ENCODE measurements around the gene MYO5B. TPM values are rescaled to one million over a fixed set of nuclear protein-coding genes. Genes with fewer than 3 reads are reported as not detected.

MYO5B gene
- polyA plus RNA-seq, 3 donors = 1.4 to 8.2 (median 3.3) TPM

- 79 to 85% (median 84%) methylated on average over 3 of the region's 3 CpGs for WGBS, 3 donors
- no peak overlapping the region for H3K27ac ChIP-seq (ENCODE audit: low read depth, low read length)
These were observed 221.4 kb downstream of the MYO5B start for GRCh38 chr18:49973592-49973991.

DNA sequence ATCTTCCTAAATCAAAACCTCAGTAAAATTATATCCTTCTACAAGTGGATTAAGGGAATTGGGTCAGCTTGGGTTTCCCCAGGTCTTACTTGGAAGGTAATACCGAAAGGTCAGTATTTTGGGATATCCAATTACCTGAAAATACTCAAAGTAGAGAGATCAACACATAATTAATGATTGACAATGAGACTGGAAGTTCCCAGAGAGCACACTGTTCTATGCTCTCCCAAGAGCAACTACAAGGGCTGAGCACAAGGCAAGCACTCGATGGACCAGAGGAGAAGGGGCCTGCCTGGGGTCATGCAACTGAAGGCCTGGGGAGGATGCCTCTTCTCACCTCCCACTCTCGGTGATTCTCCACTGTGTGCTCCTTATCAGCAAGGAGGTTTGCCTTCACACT, 222.4 kb downstream of the MYO5B start:
- 79 to 92% (median 90%) methylated on average over 3 of the region's 3 CpGs for WGBS, 3 donors
- no peak overlapping the region for H3K27ac ChIP-seq (ENCODE audit: low read depth, low read length)

GRCh38 chr18:49971462-49971861, 223.5 kb downstream of the MYO5B start:
- WGBS, 3 donors = 58 to 83% (median 64%) methylated on average over 1 of the region's 1 CpG
- no peak overlapping the region for H3K27ac ChIP-seq (ENCODE audit: low read depth, low read length)

DNA sequence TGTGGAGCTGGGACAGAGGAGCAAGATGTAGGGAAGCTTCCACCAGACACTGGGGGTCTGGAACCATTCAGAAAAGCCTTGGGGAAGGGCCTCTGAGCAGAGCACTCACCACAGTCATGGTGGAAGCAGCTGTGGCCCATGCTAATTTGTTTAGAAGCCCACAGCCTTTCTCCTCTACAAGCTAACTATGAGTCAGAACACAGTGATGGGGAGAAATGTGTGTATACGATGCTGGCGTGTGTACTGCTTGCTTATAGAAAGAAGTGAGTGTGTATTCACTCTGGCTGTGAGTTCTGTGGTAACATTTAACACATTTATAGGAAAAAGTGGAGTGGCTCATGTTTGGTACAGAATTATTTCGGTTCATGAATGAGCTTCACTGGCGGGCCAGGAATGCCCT, 224.6 kb downstream of the MYO5B start:
- H3K27ac ChIP-seq (ENCODE audit: low read depth, low read length) = no peak overlapping the region
- 92 to 94% (median 93%) methylated on average over 4 of the region's 4 CpGs for WGBS, 3 donors

GRCh38 chr18:49968644-49969309, 226.2 kb downstream of the MYO5B start:
- no peak overlapping the region for H3K27ac ChIP-seq (ENCODE audit: low read depth, low read length)
- 75 to 86% (median 82%) methylated on average over 5 of the region's 5 CpGs for WGBS, 3 donors

- H3K27ac ChIP-seq (ENCODE audit: low read depth, low read length) = no peak overlapping the region
- 82 to 88% (median 84%) methylated on average over 7 of the region's 7 CpGs for WGBS, 3 donors
These were observed 227.2 kb downstream of the MYO5B start for GRCh38 chr18:49967636-49968313.

DNA sequence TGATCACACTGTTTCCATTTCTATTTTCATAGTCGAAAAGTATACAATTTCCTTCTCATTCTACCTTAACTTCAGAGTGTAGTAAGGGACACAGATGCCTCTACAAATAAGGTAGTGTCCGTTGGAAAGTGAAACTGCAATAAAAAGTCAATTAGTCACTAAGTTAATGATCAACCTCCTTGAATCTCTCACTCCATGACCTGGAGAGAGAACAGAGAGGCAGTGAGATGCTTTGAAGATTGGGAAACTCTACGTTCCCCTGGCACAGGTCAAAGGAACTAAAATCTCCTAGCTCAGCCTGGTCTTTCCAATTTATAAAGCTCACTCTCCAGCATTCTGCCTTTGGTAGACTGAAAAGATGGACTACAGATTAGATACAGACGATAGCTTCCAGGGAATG, 227.8 kb downstream of the MYO5B start:
- WGBS, 3 donors = 31 to 69% (median 60%) methylated on average over 4 of the region's 4 CpGs
- H3K27ac ChIP-seq (ENCODE audit: low read depth, low read length) = no peak overlapping the region

DNA sequence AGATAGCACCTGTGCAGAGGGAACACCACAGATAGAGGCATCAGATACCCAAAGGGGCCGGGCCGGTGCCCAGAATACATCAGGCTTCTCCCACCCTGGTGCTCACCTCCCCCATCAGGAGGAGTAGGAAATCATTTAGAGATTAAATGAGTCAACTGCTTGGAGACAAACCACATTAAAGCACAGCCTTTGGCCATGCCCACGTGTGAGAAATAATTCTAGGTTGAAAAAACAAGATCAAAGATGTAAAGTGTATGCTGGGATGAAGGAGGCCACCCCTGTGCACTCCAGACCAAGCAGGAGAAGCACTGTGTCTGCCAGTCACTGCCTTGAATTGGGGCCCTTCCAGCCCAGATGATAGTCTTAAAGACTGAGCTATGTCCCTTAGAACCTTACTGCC, 228.9 kb downstream of the MYO5B start:
- WGBS, 3 donors = 69 to 81% (median 75%) methylated on average over 3 of the region's 3 CpGs
- no peak overlapping the region for H3K27ac ChIP-seq (ENCODE audit: low read depth, low read length)

DNA sequence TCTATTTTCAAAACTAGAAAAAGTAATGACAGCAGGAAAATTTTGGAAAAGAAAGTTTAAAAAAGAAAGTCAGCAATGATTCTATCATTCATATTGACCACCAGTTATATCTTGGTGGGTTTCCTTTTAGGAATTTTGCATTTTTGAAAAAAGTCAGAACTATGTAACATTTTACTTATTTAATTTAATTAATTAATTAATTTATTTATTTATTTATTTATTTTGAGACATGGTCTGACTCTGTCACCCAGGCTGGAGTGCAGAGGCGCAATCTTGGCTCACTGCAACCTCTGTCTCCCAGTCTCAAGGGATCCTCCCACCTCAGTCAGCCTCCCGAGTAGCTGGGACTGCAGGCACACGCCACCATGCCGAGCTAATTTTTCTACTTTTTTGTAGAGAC, 231.7 kb downstream of the MYO5B start:
- no peak overlapping the region for H3K27ac ChIP-seq (ENCODE audit: low read depth, low read length)
- WGBS, 3 donors = 93 to 95% (median 94%) methylated on average over 4 of the region's 4 CpGs

DNA sequence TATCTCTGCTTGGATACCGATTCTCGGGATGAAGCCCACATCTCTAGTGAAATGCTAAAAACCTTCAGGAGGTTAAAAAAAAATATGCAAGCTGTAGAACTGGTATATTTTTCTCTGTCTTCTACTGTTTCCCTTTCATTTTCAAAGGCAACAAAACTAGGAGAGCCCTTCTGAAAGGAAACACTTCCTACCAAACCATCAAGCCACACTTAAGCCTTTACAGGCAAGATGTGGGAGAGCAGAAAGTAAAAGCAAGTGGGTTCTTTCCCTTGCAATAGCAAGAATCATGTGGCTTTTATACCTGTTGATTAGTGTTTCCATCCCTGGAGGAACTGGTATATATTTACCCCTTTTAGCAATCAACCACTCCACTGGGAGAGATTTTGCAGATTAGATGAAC, 233.7 kb downstream of the MYO5B start:
- no peak overlapping the region for H3K27ac ChIP-seq (ENCODE audit: low read depth, low read length)
- WGBS, 3 donors = 46 to 72% (median 72%) methylated on average over 2 of the region's 2 CpGs

DNA sequence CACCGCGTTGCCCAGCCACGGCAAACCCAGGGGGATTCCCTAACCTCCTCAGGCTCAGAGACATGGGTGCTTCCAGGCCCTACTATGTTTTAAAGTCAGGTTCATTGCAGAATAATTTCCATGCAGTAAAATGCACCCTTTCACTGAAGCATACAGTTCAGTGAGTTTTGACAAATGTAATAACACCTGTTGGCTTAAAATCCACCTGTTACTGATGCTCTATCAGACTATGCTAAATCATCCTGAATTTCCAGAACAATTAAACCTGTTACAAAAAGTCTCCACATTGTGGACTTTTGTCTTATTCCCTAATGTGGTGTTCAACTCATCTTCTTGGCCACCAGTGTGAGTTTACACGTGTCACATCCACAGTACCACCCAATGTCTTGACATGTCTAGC, 234.6 kb downstream of the MYO5B start:
- 80 to 86% (median 85%) methylated on average over 4 of the region's 4 CpGs for WGBS, 3 donors
- H3K27ac ChIP-seq (ENCODE audit: low read depth, low read length) = no peak overlapping the region

DNA sequence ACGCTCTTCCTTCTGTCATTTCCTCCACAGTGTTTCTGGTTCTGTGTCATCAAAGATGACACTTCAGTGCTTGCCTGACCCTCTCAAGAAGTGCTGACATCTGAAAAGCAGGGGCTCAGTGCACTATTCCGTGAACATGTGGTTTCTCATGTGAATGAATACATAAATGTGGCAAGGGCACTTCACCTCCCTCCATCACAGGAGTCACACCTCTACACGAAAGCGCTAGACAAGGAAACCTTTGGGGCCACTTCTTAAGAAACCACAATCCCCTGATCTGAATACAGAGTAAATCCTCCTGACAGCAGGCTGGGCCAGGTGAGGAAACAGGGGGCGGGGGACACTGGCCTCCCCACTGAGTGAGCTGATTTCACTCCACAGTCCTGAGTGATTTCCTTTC, 235.8 kb downstream of the MYO5B start:
- 67 to 79% (median 70%) methylated on average over 5 of the region's 5 CpGs for WGBS, 3 donors
- no peak overlapping the region for H3K27ac ChIP-seq (ENCODE audit: low read depth, low read length)

DNA sequence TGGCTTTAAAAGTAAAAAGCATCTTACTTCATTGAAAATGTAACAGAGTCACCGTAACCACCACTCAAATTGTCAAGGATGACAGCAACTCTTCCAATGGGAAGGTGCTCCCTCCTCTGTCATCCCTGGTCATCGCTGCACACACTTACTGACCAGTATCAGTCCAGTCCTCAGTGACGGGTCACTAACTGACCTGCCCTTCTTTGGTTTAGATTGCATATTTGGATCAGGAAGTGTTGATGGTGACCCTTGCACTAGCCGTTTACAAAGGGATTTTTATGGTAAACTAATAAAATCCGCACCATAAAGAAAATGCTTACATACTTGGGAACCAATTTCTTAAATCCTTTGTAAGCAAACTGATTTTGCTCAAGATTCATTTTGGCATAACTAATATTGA, 239.7 kb downstream of the MYO5B start:
- no peak overlapping the region for H3K27ac ChIP-seq (ENCODE audit: low read depth, low read length)
- 74 to 89% (median 82%) methylated on average over 5 of the region's 5 CpGs for WGBS, 3 donors

GRCh38 chr18:49953391-49953790, 241.6 kb downstream of the MYO5B start:
- no peak overlapping the region for H3K27ac ChIP-seq (ENCODE audit: low read depth, low read length)
- WGBS, 3 donors = 83 to 89% (median 84%) methylated on average over 1 of the region's 1 CpG

DNA sequence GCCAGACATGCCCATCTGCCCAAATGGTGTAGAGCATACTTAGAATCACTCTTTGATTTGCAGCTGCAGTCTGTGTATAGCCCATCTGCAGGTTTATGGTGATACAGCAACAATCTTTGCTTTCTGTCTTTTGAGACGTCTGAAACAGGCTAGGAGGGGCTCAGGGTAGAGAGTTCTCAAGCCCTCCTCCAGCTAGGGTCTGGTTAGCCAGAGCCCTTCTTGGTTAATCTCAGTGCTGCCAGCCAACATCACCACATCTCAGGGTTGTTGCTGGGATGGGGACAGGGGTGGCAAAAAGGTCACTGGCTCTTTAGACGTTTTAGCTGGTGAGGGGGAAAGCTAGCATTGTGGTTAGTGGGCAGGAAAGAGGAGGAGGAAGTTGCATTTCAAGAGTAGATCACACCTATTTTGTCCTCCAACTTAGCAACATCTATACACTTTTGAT, 245.0 kb downstream of the MYO5B start:
- H3K27ac ChIP-seq (ENCODE audit: low read depth, low read length) = no peak overlapping the region
- WGBS, 3 donors = 14 to 34% (median 24%) methylated on average over 2 of the region's 2 CpGs

DNA sequence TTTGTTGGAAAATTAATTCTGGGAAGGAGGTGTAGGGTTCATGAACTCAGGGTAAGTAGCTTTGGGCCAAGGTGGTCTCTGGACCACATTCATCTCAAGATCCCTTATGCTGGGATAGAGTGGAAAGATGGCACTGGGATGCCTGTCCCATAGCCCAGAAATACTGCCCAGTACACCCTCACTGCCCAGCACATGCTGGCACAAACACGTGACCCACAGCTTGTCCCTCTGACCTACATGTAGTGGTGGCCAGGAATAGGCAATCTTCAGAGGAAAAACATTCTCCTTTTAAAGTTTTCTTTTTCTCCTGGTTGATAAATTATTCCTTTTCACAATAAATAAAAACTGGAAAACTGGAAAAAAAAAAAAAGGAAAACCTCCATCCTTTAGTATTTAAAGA, 246.0 kb downstream of the MYO5B start:
- H3K27ac ChIP-seq (ENCODE audit: low read depth, low read length) = no peak overlapping the region
- 61 to 86% (median 81%) methylated on average over 1 of the region's 1 CpG for WGBS, 3 donors

- H3K27ac ChIP-seq (ENCODE audit: low read depth, low read length) = no peak overlapping the region
- 55 to 67% (median 56%) methylated on average over 8 of the region's 8 CpGs for WGBS, 3 donors
These were observed 250.3 kb downstream of the MYO5B start for GRCh38 chr18:49944663-49945062.

- H3K27ac ChIP-seq (ENCODE audit: low read depth, low read length) = no peak overlapping the region
- WGBS, 3 donors = 83 to 92% (median 89%) methylated on average over 4 of the region's 4 CpGs
These were observed 258.1 kb downstream of the MYO5B start for GRCh38 chr18:49936821-49937220.

GRCh38 chr18:49935215-49935614, 259.7 kb downstream of the MYO5B start:
- WGBS, 3 donors = 64 to 88% (median 82%) methylated on average over 4 of the region's 4 CpGs

GRCh38 chr18:49934457-49934856, 260.5 kb downstream of the MYO5B start:
- WGBS, 3 donors = 50 to 95% (median 74%) methylated on average over 2 of the region's 2 CpGs
- no peak overlapping the region for H3K27ac ChIP-seq (ENCODE audit: low read depth, low read length)

More at GRCh38 chr18:49935215-49935614, 259.7 kb downstream of the MYO5B start:
- H3K27ac ChIP-seq (ENCODE audit: low read depth, low read length) = no peak overlapping the region

Measured in adipose tissue (tissue), 3 donors.